ENCODE measurements around the gene CFAP97D2.

DNA sequence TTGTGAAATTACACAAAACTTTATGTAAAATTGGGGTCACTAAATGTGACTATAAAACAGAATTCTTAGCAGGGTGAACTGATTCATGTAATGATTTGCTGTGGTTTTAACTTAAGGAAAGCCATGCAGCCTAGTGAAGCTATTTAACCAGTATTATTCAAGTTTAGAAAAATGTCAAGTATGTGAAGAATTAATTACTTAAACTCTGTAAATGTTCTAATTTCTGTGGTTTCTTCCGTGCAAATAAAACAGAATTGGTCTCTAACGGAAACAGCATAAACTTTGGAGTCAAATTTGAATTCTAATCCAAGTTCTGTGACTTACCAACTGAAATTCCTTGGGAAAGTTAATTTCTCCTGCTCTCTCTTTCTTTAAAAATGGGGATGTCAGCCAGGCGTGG lies 69.0 kb downstream of the CFAP97D2 start:
- no peak for TF ChIP-seq POLR2AphosphoS5 (IDR thresholded peaks at IDR 0.05; ENCODE audit: insufficient read depth in 1 of 2, low read depth in 1 of 2)
- TF ChIP-seq, protein P1, sequence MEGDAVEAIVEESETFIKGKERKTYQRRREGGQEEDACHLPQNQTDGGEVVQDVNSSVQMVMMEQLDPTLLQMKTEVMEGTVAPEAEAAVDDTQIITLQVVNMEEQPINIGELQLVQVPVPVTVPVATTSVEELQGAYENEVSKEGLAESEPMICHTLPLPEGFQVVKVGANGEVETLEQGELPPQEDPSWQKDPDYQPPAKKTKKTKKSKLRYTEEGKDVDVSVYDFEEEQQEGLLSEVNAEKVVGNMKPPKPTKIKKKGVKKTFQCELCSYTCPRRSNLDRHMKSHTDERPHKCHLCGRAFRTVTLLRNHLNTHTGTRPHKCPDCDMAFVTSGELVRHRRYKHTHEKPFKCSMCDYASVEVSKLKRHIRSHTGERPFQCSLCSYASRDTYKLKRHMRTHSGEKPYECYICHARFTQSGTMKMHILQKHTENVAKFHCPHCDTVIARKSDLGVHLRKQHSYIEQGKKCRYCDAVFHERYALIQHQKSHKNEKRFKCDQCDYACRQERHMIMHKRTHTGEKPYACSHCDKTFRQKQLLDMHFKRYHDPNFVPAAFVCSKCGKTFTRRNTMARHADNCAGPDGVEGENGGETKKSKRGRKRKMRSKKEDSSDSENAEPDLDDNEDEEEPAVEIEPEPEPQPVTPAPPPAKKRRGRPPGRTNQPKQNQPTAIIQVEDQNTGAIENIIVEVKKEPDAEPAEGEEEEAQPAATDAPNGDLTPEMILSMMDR (IDR thresholded peaks at IDR 0.05) = no peak

Measured in vagina (tissue), 2 donors.